Measurements from ENCODE around the gene WDR1.

Gene WDR1

GRCh38 chr4:10112658-10113284 is 3.8 kb downstream of the WDR1 start:
- no peak overlapping the region for H3K4me3 ChIP-seq (ENCODE audit: low read depth, low read length)
- no peaks in the 10 kb centered on the region for H3K9me3 ChIP-seq
- no peaks in the 10 kb centered on the region for H3K27me3 ChIP-seq
- 0 out of 2 replicates have a peak, but pooled peaks cover 3% of the 10 kb centered on the region for H3K4me1 ChIP-seq
- H3K36me3 ChIP-seq: peaks cover 44% of the 10 kb centered on the region
- no peak for DNase-seq
- TF ChIP-seq, protein P1, sequence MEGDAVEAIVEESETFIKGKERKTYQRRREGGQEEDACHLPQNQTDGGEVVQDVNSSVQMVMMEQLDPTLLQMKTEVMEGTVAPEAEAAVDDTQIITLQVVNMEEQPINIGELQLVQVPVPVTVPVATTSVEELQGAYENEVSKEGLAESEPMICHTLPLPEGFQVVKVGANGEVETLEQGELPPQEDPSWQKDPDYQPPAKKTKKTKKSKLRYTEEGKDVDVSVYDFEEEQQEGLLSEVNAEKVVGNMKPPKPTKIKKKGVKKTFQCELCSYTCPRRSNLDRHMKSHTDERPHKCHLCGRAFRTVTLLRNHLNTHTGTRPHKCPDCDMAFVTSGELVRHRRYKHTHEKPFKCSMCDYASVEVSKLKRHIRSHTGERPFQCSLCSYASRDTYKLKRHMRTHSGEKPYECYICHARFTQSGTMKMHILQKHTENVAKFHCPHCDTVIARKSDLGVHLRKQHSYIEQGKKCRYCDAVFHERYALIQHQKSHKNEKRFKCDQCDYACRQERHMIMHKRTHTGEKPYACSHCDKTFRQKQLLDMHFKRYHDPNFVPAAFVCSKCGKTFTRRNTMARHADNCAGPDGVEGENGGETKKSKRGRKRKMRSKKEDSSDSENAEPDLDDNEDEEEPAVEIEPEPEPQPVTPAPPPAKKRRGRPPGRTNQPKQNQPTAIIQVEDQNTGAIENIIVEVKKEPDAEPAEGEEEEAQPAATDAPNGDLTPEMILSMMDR (IDR thresholded peaks at IDR 0.05; ENCODE audit: low read depth, low read length): no peak

- H3K4me1 ChIP-seq: 0 out of 2 replicates have a peak, but pooled peaks cover 3% of the 10 kb centered on the region
- H3K4me3 ChIP-seq (ENCODE audit: low read depth, low read length): no peak overlapping the region
- peaks cover 44% of the 10 kb centered on the region for H3K36me3 ChIP-seq
- H3K27me3 ChIP-seq: no peaks in the 10 kb centered on the region
- DNase-seq: no peak
- no peaks in the 10 kb centered on the region for H3K9me3 ChIP-seq
- TF ChIP-seq, protein P1 (IDR thresholded peaks at IDR 0.05; ENCODE audit: low read depth, low read length): no peak
These were observed 5.4 kb downstream of the WDR1 start for GRCh38 chr4:10111067-10111801.

- H3K9me3 ChIP-seq: no peaks in the 10 kb centered on the region
- H3K4me1 ChIP-seq: no peaks in the 10 kb centered on the region
- no peak for DNase-seq
- no peaks in the 10 kb centered on the region for H3K27me3 ChIP-seq
- peaks cover 38% of the 10 kb centered on the region for H3K36me3 ChIP-seq
- no peak overlapping the region for H3K4me3 ChIP-seq (ENCODE audit: low read depth, low read length)
- TF ChIP-seq, protein P1 (IDR thresholded peaks at IDR 0.05; ENCODE audit: low read depth, low read length): no peak
These were observed 6.5 kb downstream of the WDR1 start for GRCh38 chr4:10109995-10110670.

GRCh38 chr4:10108818-10109783 is 7.5 kb downstream of the WDR1 start:
- no peaks in the 10 kb centered on the region for H3K9me3 ChIP-seq
- no peak for DNase-seq
- TF ChIP-seq, protein P1 (IDR thresholded peaks at IDR 0.05; ENCODE audit: low read depth, low read length): no peak
- H3K27me3 ChIP-seq: no peaks in the 10 kb centered on the region
- H3K36me3 ChIP-seq: peaks cover 29% of the 10 kb centered on the region
- no peaks in the 10 kb centered on the region for H3K4me1 ChIP-seq
- H3K4me3 ChIP-seq (ENCODE audit: low read depth, low read length): no peak overlapping the region

DNA sequence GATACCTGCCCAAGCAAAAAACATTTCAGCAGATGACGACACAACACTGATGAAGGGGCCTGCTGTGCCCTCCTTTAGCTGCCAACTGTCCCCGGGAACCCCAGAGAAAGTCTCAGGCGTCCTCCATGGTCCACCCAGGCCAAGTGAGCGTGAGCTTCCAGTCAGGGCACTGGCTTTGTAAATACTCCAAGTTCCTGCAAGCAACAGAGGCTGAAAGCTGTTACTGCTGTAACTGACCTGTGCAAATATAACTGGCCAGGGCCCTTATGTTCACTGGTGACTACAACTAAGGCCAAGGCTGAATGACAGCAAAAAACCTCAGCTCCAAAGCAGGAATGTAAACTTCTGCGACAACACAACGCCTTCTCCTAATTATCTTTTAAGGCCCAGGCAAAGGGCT is 8.2 kb downstream of the WDR1 start:
- Histone ChIP-seq H3K27me3 (no peaks in the 10 kb centered on the region), H3K9me3 (no peaks in the 10 kb centered on the region), H3K36me3 (peaks cover 22% of the 10 kb centered on the region), H3K4me1 (no peaks in the 10 kb centered on the region), H3K4me3 (ENCODE audit: low read depth, low read length) (no peak overlapping the region)
- no peak for DNase-seq
- TF ChIP-seq, protein P1 (IDR thresholded peaks at IDR 0.05; ENCODE audit: low read depth, low read length): no peak

Measured in BE2C (cell line).